ENCODE results near the gene UMPS. TPM values are rescaled to one million over a fixed set of nuclear protein-coding genes. Genes with fewer than 3 reads are reported as not detected.

The UMPS gene
- total RNA-seq, 1 experiment from 2014 or later: 45.4 TPM

- ChIA-PET CTCF (interaction anchor here (1.0 kb wide), 1 partner anchor 136 kb away, joined by 3 read pairs; no protein-coding TSS in a partner anchor), POLR2A (no interaction called here)
- H3K9me3 Mint-ChIP-seq: no peaks in the 10 kb centered on the region
- peaks cover 6% of the 10 kb centered on the region for H3K4me1 Mint-ChIP-seq
- no peaks in the 10 kb centered on the region for H3K36me3 Mint-ChIP-seq
- no peaks in the 10 kb centered on the region; the same call in 1 of the 2 replicates for H3K27me3 Mint-ChIP-seq (ENCODE audit: low read depth)
- TF ChIP-seq TEAD1 (CRISPR knock-in tag; IDR thresholded peaks at IDR 0.05) (no peak), ATF6 (CRISPR knock-in tag; IDR thresholded peaks at IDR 0.05) (no peak), NR2C2 (CRISPR knock-in tag; IDR thresholded peaks at IDR 0.05) (no peak), HMGXB4 (CRISPR knock-in tag; IDR thresholded peaks at IDR 0.05) (no peak), NFYB (CRISPR knock-in tag; conservative IDR thresholded peaks at IDR 0.05; ENCODE audit: low read depth) (no peak), MLX (CRISPR knock-in tag; IDR thresholded peaks at IDR 0.05) (no peak), E2F5 (CRISPR knock-in tag; IDR thresholded peaks at IDR 0.05) (no peak), TP53 (CRISPR knock-in tag; IDR thresholded peaks at IDR 0.05) (no peak), ZNF425 (CRISPR knock-in tag; conservative IDR thresholded peaks at IDR 0.05) (no peak), ZSCAN18 (CRISPR knock-in tag; IDR thresholded peaks at IDR 0.05) (no peak), JAZF1 (CRISPR knock-in tag; IDR thresholded peaks at IDR 0.05) (no peak), PRRX2 (CRISPR knock-in tag; IDR thresholded peaks at IDR 0.05) (no peak), ATF2 (CRISPR knock-in tag; IDR thresholded peaks at IDR 0.05; ENCODE audit: borderline replicate concordance, low read depth) (no peak), KAT7 (CRISPR knock-in tag; IDR thresholded peaks at IDR 0.05; ENCODE audit: borderline replicate concordance) (no peak), IRF1 (CRISPR knock-in tag; IDR thresholded peaks at IDR 0.05) (no peak), ATF1 (CRISPR knock-in tag; IDR thresholded peaks at IDR 0.05) (no peak), ZNF263 (CRISPR knock-in tag; IDR thresholded peaks at IDR 0.05; ENCODE audit: low read depth) (no peak), ESRRA (CRISPR knock-in tag; IDR thresholded peaks at IDR 0.05; ENCODE audit: borderline replicate concordance) (no peak), AFF4 (CRISPR knock-in tag; IDR thresholded peaks at IDR 0.05; ENCODE audit: borderline replicate concordance) (no peak)
- ATAC-seq (no peak), DNase-seq (ENCODE audit: low spot score) (no peak)
- H3K4me3 Mint-ChIP-seq: no peak overlapping the region
- H3K27ac Mint-ChIP-seq: no peak overlapping the region
These were observed 34.2 kb upstream of the UMPS start for GRCh38 chr3:124696006-124696405.

All from WTC11 (cell line).